DMS53 (cell line): ENCODE measurements around the gene TRERF1.

ENCODE experiments used
- DNase-seq: peaks from one replicate; lab custom pipeline; 2025; lab: John Stamatoyannopoulos, UW

Gene TRERF1

GRCh38 chr6:42249279-42249678 is 202.4 kb downstream of the TRERF1 start:
- no peak for DNase-seq

GRCh38 chr6:42243046-42243445 is 208.7 kb downstream of the TRERF1 start:
- no peak for DNase-seq

- no peak for DNase-seq
Observed at GRCh38 chr6:42241915-42242314, 209.8 kb downstream of the TRERF1 start.

GRCh38 chr6:42239736-42240375 is 211.9 kb downstream of the TRERF1 start:
- no peak for DNase-seq

- DNase-seq, result no peak
Observed at GRCh38 chr6:42239333-42239732, 212.4 kb downstream of the TRERF1 start.

- DNase-seq, result no peak
Observed at GRCh38 chr6:42237857-42238256, 213.9 kb downstream of the TRERF1 start.

GRCh38 chr6:42236682-42237473 is 214.8 kb downstream of the TRERF1 start:
- no peak for DNase-seq

- DNase-seq, result no peak
Observed at GRCh38 chr6:42236030-42236429, 215.7 kb downstream of the TRERF1 start.

- DNase-seq, result no peak
Observed at GRCh38 chr6:42232035-42232434, 219.7 kb downstream of the TRERF1 start.

- DNase-seq, result peak; percentile 21
Observed at GRCh38 chr6:42230345-42231321, 221.1 kb downstream of the TRERF1 start.

- no peak for DNase-seq
Observed at GRCh38 chr6:42229506-42230119, 222.1 kb downstream of the TRERF1 start.

GRCh38 chr6:42228305-42228704 is 223.4 kb downstream of the TRERF1 start:
- DNase-seq, result no peak

GRCh38 chr6:42227173-42227850 is 224.4 kb downstream of the TRERF1 start:
- DNase-seq, result no peak

GRCh38 chr6:42226645-42227143 is 225.0 kb downstream of the TRERF1 start:
- peak; percentile 45 for DNase-seq

- DNase-seq, result peak; percentile 25
Observed at GRCh38 chr6:42226161-42226611, 225.5 kb downstream of the TRERF1 start.

GRCh38 chr6:42225419-42225818 is 226.3 kb downstream of the TRERF1 start:
- DNase-seq, result no peak

GRCh38 chr6:42225029-42225339 is 226.7 kb downstream of the TRERF1 start:
- DNase-seq, result no peak

GRCh38 chr6:42224222-42225028 is 227.3 kb downstream of the TRERF1 start:
- DNase-seq, result peak; percentile 78

- peak; percentile 31 for DNase-seq
Observed at GRCh38 chr6:42222448-42222847, 229.3 kb downstream of the TRERF1 start.

GRCh38 chr6:42221546-42221945 is 230.2 kb downstream of the TRERF1 start:
- no peak for DNase-seq
